GM19351 (cell line): ENCODE data around the gene SFTA2.
"Not testable (repeated sequence)": the region's sequence is repeated elsewhere in the genome, so short reads cannot be mapped to it uniquely, and the experiment has no call there.

Source experiments
- ATAC-seq: cut with Tn5 transposase; IDR thresholded peaks from one replicate; pipeline ENCODE4 v1.9.1; 2021; ENCODE audit warnings: mild to moderate bottlenecking, moderate library complexity; ENCODE audit not compliant: unreplicated experiment

The SFTA2 gene

GRCh38 chr6:30944051-30944450 lies 12.1 kb upstream of the SFTA2 start:
- ATAC-seq, result no peak

- ATAC-seq, result no peak
Measured at GRCh38 chr6:30942338-30943060, 10.5 kb upstream of the SFTA2 start.

GRCh38 chr6:30940361-30940986 lies 8.5 kb upstream of the SFTA2 start, which contains the start of gene MUCL3:
Gene MUCL3 (plus strand): TSS chr6:30940973. CDS start chr6:30941000, 27 bp downstream.
- no peak for ATAC-seq

GRCh38 chr6:30939473-30939872 lies 7.5 kb upstream of the SFTA2 start:
- ATAC-seq, result no peak

GRCh38 chr6:30938730-30939129 lies 6.8 kb upstream of the SFTA2 start:
- ATAC-seq, result no peak

- ATAC-seq, result no peak
Measured at GRCh38 chr6:30937265-30937664, 5.3 kb upstream of the SFTA2 start.

GRCh38 chr6:30935018-30935417 lies 3.0 kb upstream of the SFTA2 start:
- no peak for ATAC-seq

GRCh38 chr6:30932665-30933365 lies 845 bp upstream of the SFTA2 start:
- ATAC-seq, result no peak

- no peak for ATAC-seq
Measured at GRCh38 chr6:30931272-30931671, 698 bp downstream of the SFTA2 start.

GRCh38 chr6:30930506-30930905 lies 1.5 kb downstream of the SFTA2 start:
- ATAC-seq, result no peak

- no peak for ATAC-seq
Measured at GRCh38 chr6:30928677-30929076, 3.3 kb downstream of the SFTA2 start.

- not testable (repeated sequence) for ATAC-seq
Measured at GRCh38 chr6:30927080-30927479, 4.9 kb downstream of the SFTA2 start.

GRCh38 chr6:30926644-30927043 lies 5.3 kb downstream of the SFTA2 start:
- ATAC-seq, result no peak

GRCh38 chr6:30924040-30924627 lies 7.8 kb downstream of the SFTA2 start:
- ATAC-seq, result not testable (repeated sequence)

GRCh38 chr6:30922447-30922852 lies 9.5 kb downstream of the SFTA2 start:
- no peak for ATAC-seq

- ATAC-seq, result no peak
Measured at GRCh38 chr6:30918670-30919069, 13.3 kb downstream of the SFTA2 start.

GRCh38 chr6:30917487-30917886 lies 14.5 kb downstream of the SFTA2 start:
- no peak for ATAC-seq

GRCh38 chr6:30917041-30917440 lies 14.9 kb downstream of the SFTA2 start:
- ATAC-seq, result no peak

- ATAC-seq, result no peak
Measured at GRCh38 chr6:30915591-30915946, 16.4 kb downstream of the SFTA2 start.

- ATAC-seq, result no peak
Measured at GRCh38 chr6:30914854-30915590, 16.9 kb downstream of the SFTA2 start.
